Activated CD8-positive, alpha-beta T cell treated with anti-CD3 and anti-CD28 coated beads, Interleukin-2, amount 10 ng/mL, durations not matched to agents 7 days and 5 days (primary cell): ENCODE results near the gene ACSL3. TPM values are rescaled to one million over a fixed set of nuclear protein-coding genes. Genes with fewer than 3 reads are reported as not detected.
"Not testable (repeated sequence)": the region's sequence is repeated elsewhere in the genome, so short reads cannot be mapped to it uniquely, and the experiment has no call there.

Experiments used
- ATAC-seq: fragments of 150-1000 bp; cut with Tn5 transposase; one replicate; pipeline ENCODE4 v1.10.0; 2021; ENCODE audit warnings: moderate library complexity
- CTCF ChIA-PET: fragments of 350-600 bp; sonication (Branson Sonifier 250); formaldehyde crosslinking; loops from one replicate; lab custom pipeline; 2021; ENCODE audit warnings: antibody characterized with exemption; lab: Charles Lee
- POLR2A ChIA-PET: fragments of 350-600 bp; sonication (Branson Sonifier 250); formaldehyde crosslinking; loops from one replicate; lab custom pipeline; 2021; ENCODE audit warnings: antibody characterized with exemption; lab: Charles Lee
- DNase-seq: peaks from one replicate; pipeline ENCODE4 v3.0.0-alpha.2; 2020
- H3K27ac Mint-ChIP-seq: one replicate; pipeline ENCODE4 v1.8.0; 2021; ENCODE audit warnings: mild to moderate bottlenecking, mixed read lengths
- H3K27me3 Mint-ChIP-seq: one replicate; pipeline ENCODE4 v1.8.0; 2021; ENCODE audit warnings: low read depth, mixed read lengths
- H3K36me3 Mint-ChIP-seq: one replicate; pipeline ENCODE4 v1.8.0; 2021; ENCODE audit warnings: low read depth, mixed read lengths
- H3K4me1 Mint-ChIP-seq: one replicate; pipeline ENCODE4 v1.8.0; 2021; ENCODE audit warnings: low read depth, mixed read lengths
- H3K4me3 Mint-ChIP-seq: one replicate; pipeline ENCODE4 v1.8.0; 2021; ENCODE audit warnings: mild to moderate bottlenecking, mixed read lengths
- H3K9me3 Mint-ChIP-seq: one replicate; pipeline ENCODE4 v1.8.0; 2022; ENCODE audit warnings: mixed read lengths; ENCODE audit not compliant: insufficient read depth
- total RNA-seq, 2 experiments: library from RNA; stranded (reverse); gene quantifications; one replicate each; pipeline ENCODE4 v1.2.3, GENCODE V29; 2021

Gene ACSL3
- total RNA-seq, 2 experiments from 2014 or later: 46.5 to 54.6 TPM

DNA sequence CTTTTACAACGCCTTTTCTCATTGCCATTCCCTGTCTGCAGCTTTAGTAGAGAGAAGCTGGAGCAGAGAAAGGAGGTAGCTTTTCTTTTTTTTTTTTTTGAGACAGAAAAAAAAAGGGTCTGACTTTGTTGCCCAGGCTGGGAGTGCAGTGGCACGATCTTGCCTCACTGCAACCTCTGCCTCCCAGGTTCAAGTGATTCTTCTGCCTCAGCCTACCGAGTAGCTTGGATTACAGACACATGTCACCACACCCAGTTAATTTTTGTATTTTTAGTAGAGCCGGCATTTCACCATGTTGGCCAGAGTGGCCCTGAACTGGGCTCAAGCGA, 25.0 kb upstream of the ACSL3 start:
- CTCF ChIA-PET: interaction anchor here (1.0 kb wide), 1 partner anchor 39 kb away, joined by 3 read pairs; no protein-coding TSS in a partner anchor

GRCh38 chr2:222837643-222838056, 23.2 kb upstream of the ACSL3 start:
- POLR2A ChIA-PET: no interaction called here

More for the DNA sequence above, 25.0 kb upstream of the ACSL3 start:
- no peak for DNase-seq
- no peaks in the 10 kb centered on the region for H3K9me3 Mint-ChIP-seq
- POLR2A ChIA-PET: no interaction called here
- ATAC-seq: no peak
- H3K4me1 Mint-ChIP-seq: peaks cover 7% of the 10 kb centered on the region
- no peak overlapping the region for H3K27ac Mint-ChIP-seq
- no peak overlapping the region for H3K4me3 Mint-ChIP-seq
- H3K36me3 Mint-ChIP-seq: no peaks in the 10 kb centered on the region
- H3K27me3 Mint-ChIP-seq: peaks cover 21% of the 10 kb centered on the region

GRCh38 chr2:222840060-222840802, 20.6 kb upstream of the ACSL3 start:
- no peaks in the 10 kb centered on the region for H3K9me3 Mint-ChIP-seq
- H3K36me3 Mint-ChIP-seq: no peaks in the 10 kb centered on the region
- H3K27ac Mint-ChIP-seq: no peak overlapping the region
- peaks cover 19% of the 10 kb centered on the region for H3K27me3 Mint-ChIP-seq
- CTCF ChIA-PET: no interaction called here
- POLR2A ChIA-PET: no interaction called here
- DNase-seq (no peak), ATAC-seq (peak; percentile 47)
- H3K4me3 Mint-ChIP-seq: no peak overlapping the region
- peaks cover 18% of the 10 kb centered on the region for H3K4me1 Mint-ChIP-seq

More at GRCh38 chr2:222837643-222838056, 23.2 kb upstream of the ACSL3 start:
- no peak overlapping the region for H3K27ac Mint-ChIP-seq
- H3K27me3 Mint-ChIP-seq: peaks cover 21% of the 10 kb centered on the region
- H3K9me3 Mint-ChIP-seq: no peaks in the 10 kb centered on the region
- H3K36me3 Mint-ChIP-seq: no peaks in the 10 kb centered on the region
- CTCF ChIA-PET: interaction anchor here (0.7 kb wide), 1 partner anchor 159 kb away, joined by 3 read pairs; no protein-coding TSS in a partner anchor
- no peak overlapping the region for H3K4me3 Mint-ChIP-seq
- H3K4me1 Mint-ChIP-seq: peaks cover 14% of the 10 kb centered on the region
- no peak for ATAC-seq
- DNase-seq: no peak

DNA sequence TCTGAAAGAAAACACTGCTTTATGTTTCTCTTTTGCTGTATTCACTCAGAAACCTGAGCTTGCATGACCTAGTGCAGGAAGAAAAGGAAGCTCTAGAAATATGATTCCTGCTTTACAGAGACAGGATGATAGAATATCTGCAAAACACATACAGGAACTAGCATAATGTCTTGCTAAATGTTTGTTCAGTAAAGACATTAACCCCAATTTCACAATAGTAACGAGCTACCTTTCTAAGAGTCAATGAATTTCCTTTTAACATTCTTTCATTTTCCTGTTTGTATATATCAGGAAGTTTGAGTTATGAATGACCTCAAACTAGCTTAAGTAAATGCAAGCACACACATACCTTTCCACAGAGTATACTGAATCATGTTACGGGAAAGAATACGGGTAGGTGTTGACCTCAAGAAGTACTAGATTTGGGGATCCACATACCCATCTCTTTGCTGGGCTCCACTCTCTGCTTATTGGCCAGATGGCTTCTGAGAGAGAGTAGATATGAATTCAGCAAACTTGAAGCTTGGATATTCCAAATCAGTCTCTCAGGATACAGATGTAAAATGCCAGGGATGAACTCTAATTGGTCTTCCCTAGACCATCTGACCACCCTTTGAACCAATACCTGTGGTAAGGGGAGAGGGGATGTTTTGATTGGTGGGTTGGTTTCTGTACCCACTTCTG, 18.2 kb upstream of the ACSL3 start:
- Mint-ChIP-seq H3K4me1 (peaks cover 18% of the 10 kb centered on the region), H3K4me3 (no peak overlapping the region), H3K27ac (no peak overlapping the region), H3K36me3 (no peaks in the 10 kb centered on the region), H3K9me3 (no peaks in the 10 kb centered on the region), H3K27me3 (peaks cover 12% of the 10 kb centered on the region)
- ATAC-seq: no peak
- ChIA-PET CTCF (interaction anchor here (1.1 to 1.2 kb wide), 2 partner anchors 11 to 30 kb away, joined by 3 read pairs; no protein-coding TSS in a partner anchor), POLR2A (no interaction called here)
- no peak for DNase-seq

DNA sequence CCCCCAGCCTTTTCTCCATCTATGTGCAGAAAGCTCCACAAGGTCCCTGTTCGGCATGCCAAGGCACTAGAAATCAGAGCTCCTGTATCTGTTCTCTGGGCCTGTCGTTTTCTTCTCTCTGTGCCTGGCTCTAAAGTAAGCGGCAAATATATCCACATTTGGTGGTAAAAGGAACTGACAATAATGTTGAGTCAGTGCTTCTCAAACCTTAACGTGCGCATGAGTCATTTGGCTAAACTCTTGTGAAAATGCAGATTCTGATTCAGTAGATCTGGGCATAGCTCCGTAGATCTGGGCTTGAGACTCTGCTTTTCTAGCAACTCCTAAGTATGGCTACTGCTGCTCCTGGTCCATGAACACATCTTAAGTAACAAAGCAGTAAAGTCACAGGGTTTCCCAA, 16.5 kb upstream of the ACSL3 start:
- DNase-seq: no peak
- Mint-ChIP-seq H3K27me3 (peaks cover 11% of the 10 kb centered on the region), H3K36me3 (no peaks in the 10 kb centered on the region), H3K4me3 (no peak overlapping the region), H3K4me1 (peaks cover 18% of the 10 kb centered on the region), H3K9me3 (no peaks in the 10 kb centered on the region), H3K27ac (no peak overlapping the region)
- ATAC-seq: no peak
- CTCF ChIA-PET: interaction anchor here (0.9 to 1.4 kb wide), 3 partner anchors 13 to 95 kb away, joined by 3 to 4 read pairs (median 4); partner anchors contain the start of gene ACSL3
- POLR2A ChIA-PET: no interaction called here

GRCh38 chr2:222845314-222845713, 15.5 kb upstream of the ACSL3 start:
- H3K36me3 Mint-ChIP-seq, H3K4me3 Mint-ChIP-seq, POLR2A ChIA-PET, H3K27ac Mint-ChIP-seq, H3K9me3 Mint-ChIP-seq, ATAC-seq, DNase-seq: not testable (repeated sequence)
- Mint-ChIP-seq H3K4me1 (peaks cover 15% of the 10 kb centered on the region), H3K27me3 (peaks cover 11% of the 10 kb centered on the region)
- CTCF ChIA-PET: interaction anchor here (1.4 kb wide), 1 partner anchor 94 kb away, joined by 3 read pairs; no protein-coding TSS in a partner anchor

- Mint-ChIP-seq H3K27me3 (peaks cover 12% of the 10 kb centered on the region), H3K27ac (no peak overlapping the region), H3K4me3 (no peak overlapping the region), H3K36me3 (no peaks in the 10 kb centered on the region), H3K4me1 (peaks cover 11% of the 10 kb centered on the region), H3K9me3 (no peaks in the 10 kb centered on the region)
- DNase-seq (no peak), ATAC-seq (no peak)
- ChIA-PET CTCF (no interaction called here), POLR2A (no interaction called here)
These were observed 14.8 kb upstream of the ACSL3 start for GRCh38 chr2:222846003-222846402.

GRCh38 chr2:222848031-222848430, 12.8 kb upstream of the ACSL3 start:
- H3K9me3 Mint-ChIP-seq, ATAC-seq, DNase-seq, POLR2A ChIA-PET, H3K36me3 Mint-ChIP-seq, H3K27ac Mint-ChIP-seq, H3K4me3 Mint-ChIP-seq, CTCF ChIA-PET, H3K4me1 Mint-ChIP-seq: not testable (repeated sequence)
- peaks cover 22% of the 10 kb centered on the region for H3K27me3 Mint-ChIP-seq

DNA sequence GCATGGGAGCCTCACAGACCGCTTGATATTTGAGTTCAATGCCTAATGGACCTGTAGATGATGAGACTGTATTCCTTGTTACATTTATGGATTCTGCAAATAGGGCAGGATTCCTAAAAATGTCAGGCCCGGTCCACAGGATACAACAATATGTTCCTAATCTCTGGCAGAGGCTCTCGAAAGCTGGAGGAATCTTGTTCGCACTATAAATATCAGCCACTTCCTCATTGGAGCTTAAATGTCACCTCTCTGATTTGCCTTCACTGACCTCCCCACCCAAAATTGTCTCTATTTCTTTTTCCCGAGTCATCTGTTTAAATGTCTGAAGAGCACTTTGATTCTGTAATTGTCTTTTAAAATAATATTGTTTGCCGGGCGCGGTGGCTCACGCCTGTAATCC, 12.0 kb upstream of the ACSL3 start:
- H3K9me3 Mint-ChIP-seq: no peaks in the 10 kb centered on the region
- no peak overlapping the region for H3K4me3 Mint-ChIP-seq
- no peak for DNase-seq
- ChIA-PET CTCF (no interaction called here), POLR2A (no interaction called here)
- no peaks in the 10 kb centered on the region for H3K4me1 Mint-ChIP-seq
- peaks cover 18% of the 10 kb centered on the region for H3K27me3 Mint-ChIP-seq
- H3K27ac Mint-ChIP-seq: no peak overlapping the region
- no peaks in the 10 kb centered on the region for H3K36me3 Mint-ChIP-seq
- ATAC-seq: no peak

- no peak for ATAC-seq
- Mint-ChIP-seq H3K36me3 (no peaks in the 10 kb centered on the region), H3K4me3 (no peak overlapping the region), H3K27me3 (peaks cover 19% of the 10 kb centered on the region), H3K9me3 (no peaks in the 10 kb centered on the region), H3K27ac (no peak overlapping the region), H3K4me1 (no peaks in the 10 kb centered on the region)
- ChIA-PET CTCF (no interaction called here), POLR2A (no interaction called here)
- DNase-seq: no peak
These were observed 8.7 kb upstream of the ACSL3 start for GRCh38 chr2:222851956-222852617.

GRCh38 chr2:222854773-222855700, 5.8 kb upstream of the ACSL3 start:
- ATAC-seq: no peak
- no peak overlapping the region for H3K4me3 Mint-ChIP-seq
- DNase-seq: no peak
- ChIA-PET CTCF (no interaction called here), POLR2A (no interaction called here)
- H3K27me3 Mint-ChIP-seq: peaks cover 27% of the 10 kb centered on the region
- peaks cover 4% of the 10 kb centered on the region for H3K4me1 Mint-ChIP-seq
- H3K27ac Mint-ChIP-seq: no peak overlapping the region
- H3K9me3 Mint-ChIP-seq: no peaks in the 10 kb centered on the region
- H3K36me3 Mint-ChIP-seq: no peaks in the 10 kb centered on the region
